GM12878 (cell line): ENCODE data around the gene ADAMTS4. TPM values are rescaled to one million over a fixed set of nuclear protein-coding genes. Genes with fewer than 3 reads are reported as not detected.
A peak's percentile ranks its signal among the peaks of the same experiment; 100 is the strongest.

Experiments used
- BRCA1 ChIP-seq: IDR thresholded peaks from 2 replicates; pipeline ENCODE4 v1.6.1; 2011; ENCODE audit warnings: low read depth, low read length, improper control_type of control experiment
- CBX5 ChIP-seq: sonication (generic); IDR thresholded peaks from 2 replicates; pipeline ENCODE4 v1.6.1; 2016; ENCODE audit warnings: low read depth, moderate library complexity, mild to moderate bottlenecking, inconsistent platforms
- CEBPB ChIP-seq, 2 experiments: fragments of 150-350 bp in 1 of 2; IDR thresholded peaks; 2 replicates each; pipeline ENCODE4 v1.6.1; 2012 to 2014; ENCODE audit warnings: low read depth in 2 of 2, low read length in 2 of 2, borderline replicate concordance in 1 of 2, inconsistent platforms in 1 of 2
- CEBPZ ChIP-seq: fragments of 150-350 bp; IDR thresholded peaks from 2 replicates; pipeline ENCODE4 v1.6.1; 2016; ENCODE audit warnings: low read depth, low read length
- CHD2 ChIP-seq: IDR thresholded peaks from 2 replicates; pipeline ENCODE4 v1.6.1; 2011; ENCODE audit warnings: low read depth, low read length, improper control_type of control experiment, borderline replicate concordance
- CREM ChIP-seq: IDR thresholded peaks from 2 replicates; pipeline ENCODE4 v1.6.1; 2014; ENCODE audit warnings: antibody characterized with exemption, low read depth
- EZH2 ChIP-seq: IDR thresholded peaks from 2 replicates; pipeline ENCODE4 v1.6.1; 2012; ENCODE audit warnings: low read depth, mild to moderate bottlenecking, control low read depth, inconsistent platforms, low read length, borderline replicate concordance; ENCODE audit not compliant: control insufficient read depth
- GABPA ChIP-seq: IDR thresholded peaks from 2 replicates; pipeline ENCODE4 v1.6.1; 2014; ENCODE audit warnings: antibody characterized with exemption, low read depth, mild to moderate bottlenecking, inconsistent platforms
- GATAD2B ChIP-seq: fragments of 450-650 bp; conservative IDR thresholded peaks from 2 replicates; pipeline ENCODE4 v1.6.1; 2017; ENCODE audit warnings: low read depth, mild to moderate bottlenecking, moderate library complexity
- MYC ChIP-seq: IDR thresholded peaks from 2 replicates; pipeline ENCODE4 v1.6.1; 2011; ENCODE audit warnings: mild to moderate bottlenecking, low read length, moderate library complexity, inconsistent platforms; ENCODE audit not compliant: insufficient read depth, insufficient replicate concordance, insufficient read length, severe bottlenecking
- NBN ChIP-seq: fragments of 450-650 bp; IDR thresholded peaks from 2 replicates; pipeline ENCODE4 v1.6.1; 2016
- NFYB ChIP-seq: IDR thresholded peaks from 2 replicates; pipeline ENCODE4 v1.6.1; 2011; ENCODE audit warnings: low read depth, mild to moderate bottlenecking, low read length, improper control_type of control experiment, moderate library complexity; ENCODE audit not compliant: insufficient read depth
- NKRF ChIP-seq: fragments of 450-650 bp; conservative IDR thresholded peaks from 2 replicates; pipeline ENCODE4 v1.6.1; 2017; ENCODE audit warnings: mild to moderate bottlenecking, moderate library complexity
- POLR2AphosphoS2 ChIP-seq: IDR thresholded peaks from 2 replicates; pipeline ENCODE4 v1.6.1; 2011; ENCODE audit warnings: low read depth, mild to moderate bottlenecking, low read length, improper control_type of control experiment, moderate library complexity
- RB1 ChIP-seq: fragments of 450-650 bp; formaldehyde crosslinking; IDR thresholded peaks from 2 replicates; pipeline ENCODE4 v1.6.1; 2017; ENCODE audit warnings: mild to moderate bottlenecking, borderline replicate concordance
- SIX5 ChIP-seq: IDR thresholded peaks from 2 replicates; pipeline ENCODE4 v1.6.1; 2011; ENCODE audit warnings: mild to moderate bottlenecking, low read depth, low read length, moderate library complexity; ENCODE audit not compliant: severe bottlenecking
- SPI1 ChIP-seq: IDR thresholded peaks from 2 replicates; pipeline ENCODE4 v1.6.1; 2011; ENCODE audit warnings: low read depth, mild to moderate bottlenecking, low read length, moderate library complexity, borderline replicate concordance; ENCODE audit not compliant: insufficient read depth
- SUZ12 ChIP-seq: fragments of 200-600 bp; sonication (generic); IDR thresholded peaks from one replicate; pipeline ENCODE4 v1.6.1; 2018; ENCODE audit warnings: antibody characterized with exemption, mild to moderate bottlenecking; ENCODE audit not compliant: unreplicated experiment
- TCF12 ChIP-seq: IDR thresholded peaks from 2 replicates; pipeline ENCODE4 v1.6.1; 2011; ENCODE audit warnings: low read depth, mild to moderate bottlenecking, low read length
- ZBED1 ChIP-seq: IDR thresholded peaks from 2 replicates; pipeline ENCODE4 v1.6.1; 2016; ENCODE audit warnings: borderline replicate concordance
- ZNF592 ChIP-seq: fragments of 450-650 bp; IDR thresholded peaks from 2 replicates; pipeline ENCODE4 v1.6.1; 2017; ENCODE audit warnings: mild to moderate bottlenecking, moderate library complexity
- ZSCAN29 ChIP-seq: fragments of 450-650 bp; IDR thresholded peaks from 2 replicates; pipeline ENCODE4 v1.6.1; 2017; ENCODE audit warnings: mild to moderate bottlenecking, moderate library complexity
- polyA plus RNA-seq, 11 experiments: library from polyadenylated mRNA; depleted of rRNA in 4 of 11; unstranded in 6 of 11; stranded (reverse) in 5 of 11; fragments of >200 nt; fragmentation: Nextera tagmentation in 4 of 11; fragmentation: Illumina TruSeq in 1 of 11; extraction: Ambion mirVana in 4 of 11; extraction: Trizol in 1 of 11; gene quantifications; 1 replicate in 1 of 11; 2 replicates in 10 of 11; pipeline versions ENCODE4 v1.2.1 to v1.2.3, GENCODE V29; 2011 to 2016; ENCODE audit warnings: inconsistent platforms in 2 of 11, missing spikeins in 2 of 11, low read depth in 1 of 11
- total RNA-seq, 4 experiments: library from RNA; depleted of rRNA in 3 of 4; stranded (reverse); fragments of >200 nt in 3 of 4; fragmentation: Illumina TruSeq in 1 of 4; extraction: Trizol in 1 of 4; gene quantifications; 2 replicates each; pipeline versions ENCODE4 v1.2.1 to v1.2.3, GENCODE V29; 2013 to 2021

Gene ADAMTS4
- total and polyA plus RNA-seq, 10 of the 15 experiments (the other 5 are each of a cell fraction or from before 2014, with no cell fraction given): 0.01 to 0.13 (median 0.05) TPM; not detected in 2

- TF ChIP-seq CEBPZ (no peak), NBN (0 out of 2 replicates have a peak, but pooled peaks have one; percentile 46), ZBED1 (no peak), ZNF592 (no peak), GABPA (no peak), SPI1 (peak; percentile 94), CEBPB (IDR thresholded peaks at IDR 0.05; ENCODE audit: borderline replicate concordance in 1 of 2, low read depth in 2 of 2, low read length in 2 of 2) (no peak), CBX5 (no peak), NFYB (no peak), POLR2AphosphoS2 (no peak), RB1 (no peak), CREM (no peak), BRCA1 (no peak), MYC (no peak), TCF12 (no peak), SUZ12 (no peak), GATAD2B (peak; percentile 49; the same call in 1 of the 2 replicates), NKRF (no peak), CHD2 (no peak), SIX5 (no peak), ZSCAN29 (no peak), EZH2 (no peak)
Observed at GRCh38 chr1:161185732-161186311, 13.0 kb downstream of the ADAMTS4 start (continued).
